HG03457 (cell line): ENCODE results near the gene LRRC3.

ENCODE experiments used
- ATAC-seq: cut with Tn5 transposase; IDR thresholded peaks from one replicate; pipeline ENCODE4 v1.9.1; 2021; ENCODE audit warnings: moderate number of reproducible peaks; ENCODE audit not compliant: unreplicated experiment

LRRC3 gene

GRCh38 chr21:44510109-44510507 is 54.8 kb downstream of the LRRC3 start:
- ATAC-seq = no peak

- no peak for ATAC-seq
Observed at GRCh38 chr21:44510508-44511218, 55.4 kb downstream of the LRRC3 start.

- no peak for ATAC-seq
Observed at GRCh38 chr21:44511219-44511937, 56.1 kb downstream of the LRRC3 start.
